Stimulated activated CD8-positive, alpha-beta memory T cell treated with anti-CD3 and anti-CD28 coated beads, Interleukin-12 subunit alpha, Interleukin-12 subunit beta, amount 100 ng/mL, for 1 hour (primary cell): ENCODE results near the gene PLB1.

ENCODE experiments used
- DNase-seq: peaks from one replicate; pipeline ENCODE4 v3.0.0-alpha.2; 2020; ENCODE audit warnings: low read depth

The PLB1 gene

GRCh38 chr2:28591711-28592335 is 96.0 kb downstream of the PLB1 start:
- no peak for DNase-seq

DNA sequence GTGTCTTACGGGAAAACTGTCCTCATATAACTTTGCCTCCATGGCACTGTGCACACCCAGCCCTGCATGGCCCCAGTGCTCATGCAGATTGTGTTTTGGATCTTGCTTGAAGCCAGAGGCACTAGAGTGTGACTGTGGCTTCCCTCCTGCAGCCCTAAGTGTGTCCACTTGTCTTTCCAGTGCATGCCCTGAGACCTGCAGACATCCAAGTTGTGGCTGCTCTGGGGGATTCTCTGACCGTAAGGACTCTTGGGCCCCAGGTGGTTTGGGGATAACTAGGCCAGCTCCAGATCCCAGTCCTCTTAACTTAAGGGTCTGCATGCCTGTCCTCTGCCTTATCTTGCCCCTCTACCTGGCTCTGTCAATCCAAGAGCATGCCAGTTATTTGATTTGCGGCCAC is 96.6 kb downstream of the PLB1 start:
- no peak for DNase-seq

- no peak for DNase-seq
Measured at GRCh38 chr2:28593160-28593755, 97.4 kb downstream of the PLB1 start.

- DNase-seq, result no peak
Measured at GRCh38 chr2:28594000-28594331, 98.1 kb downstream of the PLB1 start.

GRCh38 chr2:28594332-28595108 is 98.7 kb downstream of the PLB1 start:
- peak; percentile 85 for DNase-seq

GRCh38 chr2:28595323-28595722 is 99.5 kb downstream of the PLB1 start:
- DNase-seq, result no peak

GRCh38 chr2:28598484-28598883 is 102.6 kb downstream of the PLB1 start:
- DNase-seq, result no peak

- no peak for DNase-seq
Measured at GRCh38 chr2:28600181-28600580, 104.3 kb downstream of the PLB1 start.

GRCh38 chr2:28601616-28602015 is 105.8 kb downstream of the PLB1 start:
- no peak for DNase-seq

GRCh38 chr2:28602136-28602660 is 106.3 kb downstream of the PLB1 start:
- no peak for DNase-seq

GRCh38 chr2:28602751-28603639 is 107.1 kb downstream of the PLB1 start:
- no peak for DNase-seq

DNA sequence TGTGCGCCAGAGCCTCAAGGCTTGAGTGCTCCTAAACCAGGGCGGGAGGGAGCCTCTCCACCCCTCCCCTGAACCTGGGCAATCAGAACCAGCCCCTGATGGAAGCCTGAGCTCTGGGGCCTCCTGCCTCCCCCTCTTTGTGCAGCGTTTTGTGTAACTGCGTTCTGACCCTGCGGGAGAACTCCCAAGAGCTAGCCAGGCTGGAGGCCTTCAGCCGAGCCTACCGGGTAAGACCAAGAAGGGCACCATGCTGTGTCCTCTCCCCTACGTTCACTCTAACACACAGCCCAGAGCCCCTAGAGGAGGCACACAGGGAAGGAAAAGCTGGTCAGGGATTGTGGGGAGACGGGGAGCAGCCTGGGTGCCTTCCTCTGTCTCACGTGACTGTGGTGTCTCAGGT is 108.0 kb downstream of the PLB1 start:
- DNase-seq, result no peak

- DNase-seq, result no peak
Measured at GRCh38 chr2:28604284-28604843, 108.5 kb downstream of the PLB1 start.

DNA sequence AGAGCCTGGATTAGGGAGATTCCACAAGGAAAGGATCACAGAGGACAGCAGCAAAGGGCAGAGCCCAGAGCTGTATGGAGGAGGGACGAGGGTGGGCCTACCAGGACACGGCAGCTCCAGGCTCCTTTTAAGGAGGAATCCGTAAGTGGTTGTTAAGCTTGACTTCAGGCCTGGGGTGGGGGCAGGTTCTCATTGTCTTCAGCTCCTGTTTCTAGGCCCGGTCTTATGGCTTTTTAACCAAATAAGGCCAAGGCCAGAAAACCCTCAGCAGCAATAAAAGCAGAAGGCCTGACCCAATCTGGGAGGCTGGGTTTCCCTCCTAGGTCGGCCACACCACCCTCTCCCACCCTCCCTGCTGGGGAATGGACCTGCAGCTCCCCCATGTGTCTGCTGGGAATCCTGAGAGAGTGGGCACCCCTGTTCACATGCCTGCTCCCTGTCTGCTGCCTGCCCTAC is 111.2 kb downstream of the PLB1 start:
- DNase-seq, result no peak

DNA sequence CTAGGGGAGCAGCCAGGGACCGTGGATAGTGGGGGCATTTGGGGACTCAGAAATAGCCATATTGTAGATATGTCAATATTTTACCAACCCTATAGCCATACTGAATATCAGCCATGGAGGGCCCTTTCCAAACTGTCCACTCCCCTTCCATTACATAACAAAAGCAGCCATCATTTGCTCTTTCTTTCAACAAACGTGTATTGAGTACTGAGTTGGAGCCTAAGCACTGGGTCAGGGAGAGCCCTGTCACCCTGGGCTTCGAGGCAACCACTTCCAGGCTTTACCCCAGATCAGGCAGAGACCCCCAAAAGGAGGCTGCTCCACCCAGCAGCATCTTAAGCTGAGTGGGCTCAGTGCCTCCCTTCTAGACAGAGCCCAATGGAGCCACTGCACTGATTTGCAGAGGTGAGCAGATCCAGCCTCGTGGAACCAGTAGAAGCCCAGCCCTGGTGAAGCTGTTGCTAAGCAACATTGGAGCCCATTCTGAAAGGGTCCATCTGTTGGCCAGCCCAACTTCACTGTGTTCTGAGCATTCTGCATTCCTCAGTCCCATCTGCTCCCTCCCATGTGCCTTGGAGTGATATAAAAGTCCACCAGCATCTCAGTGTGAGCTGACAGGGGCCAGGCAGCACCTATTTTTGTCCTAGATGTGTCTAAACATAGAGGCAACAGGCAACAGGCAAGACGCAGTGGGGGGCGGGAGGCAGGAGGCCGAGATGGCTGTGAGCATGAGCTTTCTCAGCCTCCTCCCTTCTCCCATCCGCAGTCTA is 112.1 kb downstream of the PLB1 start:
- DNase-seq, result no peak

- DNase-seq, result no peak
Measured at GRCh38 chr2:28608500-28609424, 112.9 kb downstream of the PLB1 start.

DNA sequence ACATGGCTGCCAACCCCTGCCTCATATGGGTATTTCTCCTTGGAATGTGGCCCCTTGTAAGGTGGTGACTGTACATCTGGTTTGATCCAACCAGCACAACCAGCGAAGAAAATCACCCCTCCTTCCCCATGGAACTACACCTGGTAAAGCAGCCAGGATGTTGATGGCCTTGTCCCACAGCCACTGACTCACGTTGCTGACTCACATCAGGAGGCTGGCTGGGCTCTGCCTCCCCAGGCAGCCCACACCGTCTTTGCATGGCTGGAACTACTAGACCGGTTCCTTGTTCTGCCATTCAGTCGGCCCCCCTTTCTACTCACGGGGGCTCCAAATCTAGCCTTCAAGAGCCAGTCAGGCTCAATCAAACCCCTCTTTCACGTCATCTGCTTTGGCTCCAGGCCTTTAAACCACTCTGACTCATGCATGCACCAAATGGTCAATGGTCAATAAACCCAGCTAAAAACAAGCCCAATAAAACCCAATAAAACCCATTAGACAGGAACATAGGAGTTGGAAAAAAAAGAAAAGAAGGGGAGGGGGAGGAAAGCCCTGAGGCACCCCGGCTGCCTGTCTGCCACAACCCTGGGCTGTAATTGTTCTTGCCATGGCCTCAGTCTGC is 114.8 kb downstream of the PLB1 start:
- no peak for DNase-seq

- no peak for DNase-seq
Measured at GRCh38 chr2:28612131-28612812, 116.4 kb downstream of the PLB1 start.

DNA sequence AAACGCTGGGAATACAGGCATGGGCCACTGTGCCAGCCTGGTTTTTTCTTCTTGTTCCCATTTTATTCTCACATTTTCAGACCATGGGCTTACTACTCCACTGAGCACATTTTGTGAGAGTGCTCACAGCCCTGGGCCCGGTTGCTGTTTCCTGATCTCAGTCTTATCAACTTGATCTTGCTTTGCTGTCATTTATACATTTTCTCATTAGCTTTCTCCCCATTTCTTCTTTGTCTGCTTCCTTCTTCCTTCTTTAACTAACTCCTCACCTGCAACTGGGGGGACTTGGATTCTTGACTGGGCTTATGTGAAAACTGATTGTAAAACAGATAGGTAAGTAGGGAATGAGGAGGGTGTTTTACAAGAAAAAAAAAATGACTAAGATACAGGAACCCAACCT is 117.3 kb downstream of the PLB1 start:
- DNase-seq, result no peak
